H9 (cell line): ENCODE measurements around the gene BPIFB6. TPM values are rescaled to one million over a fixed set of nuclear protein-coding genes. Genes with fewer than 3 reads are reported as not detected.

Experiments used
- DNase-seq: peaks from one replicate; pipeline ENCODE4 v3.0.0-alpha.2; 2017
- H2AFZ ChIP-seq: one replicate; pipeline ENCODE4 v1.6.1; 2013; ENCODE audit warnings: mild to moderate bottlenecking, low read length, control low read depth, moderate library complexity
- H2AK5ac ChIP-seq: 2 replicates; pipeline ENCODE4 v1.6.1; 2013; ENCODE audit warnings: low read length, control low read depth, mixed read lengths; ENCODE audit not compliant: insufficient read length
- H2BK120ac ChIP-seq: one replicate; pipeline ENCODE4 v1.6.1; 2013; ENCODE audit warnings: low read depth, mild to moderate bottlenecking, low read length, control low read depth, inconsistent platforms; ENCODE audit not compliant: poor library complexity, severe bottlenecking
- H2BK12ac ChIP-seq: 2 replicates; pipeline ENCODE4 v1.6.1; 2013; ENCODE audit warnings: low read length, control low read depth, mixed read lengths, low read depth; ENCODE audit not compliant: insufficient read length
- H2BK15ac ChIP-seq: 2 replicates; pipeline ENCODE4 v1.6.1; 2013; ENCODE audit warnings: low read depth, low read length, control low read depth
- H2BK20ac ChIP-seq: one replicate; pipeline ENCODE4 v1.6.1; 2013; ENCODE audit warnings: low read depth, mild to moderate bottlenecking, low read length, control low read depth, inconsistent platforms; ENCODE audit not compliant: poor library complexity, severe bottlenecking
- H2BK5ac ChIP-seq: 2 replicates; pipeline ENCODE4 v1.6.1; 2013; ENCODE audit warnings: low read length, control low read depth, mixed read lengths; ENCODE audit not compliant: insufficient read length
- H3K14ac ChIP-seq: 2 replicates; pipeline ENCODE4 v1.6.1; 2013; ENCODE audit warnings: low read length, control low read depth; ENCODE audit not compliant: insufficient read depth
- H3K18ac ChIP-seq: 2 replicates; pipeline ENCODE4 v1.6.1; 2013; ENCODE audit warnings: low read depth, mild to moderate bottlenecking, mixed read lengths, low read length, control low read depth; ENCODE audit not compliant: insufficient read length
- H3K23ac ChIP-seq: 2 replicates; pipeline ENCODE4 v1.6.1; 2013; ENCODE audit warnings: low read length, control low read depth, mixed read lengths, low read depth; ENCODE audit not compliant: insufficient read length
- H3K23me2 ChIP-seq: 2 replicates; pipeline ENCODE4 v1.6.1; 2013; ENCODE audit warnings: low read depth, mild to moderate bottlenecking, mixed read lengths, low read length, control low read depth; ENCODE audit not compliant: insufficient read length, poor library complexity, severe bottlenecking
- H3K27ac ChIP-seq: 2 replicates; pipeline ENCODE4 v1.5.1; 2013; ENCODE audit warnings: low read length, control low read depth, mixed read lengths, low read depth; ENCODE audit not compliant: insufficient read length
- H3K27me3 ChIP-seq: 2 replicates; pipeline ENCODE4 v1.6.1; 2013; ENCODE audit warnings: low read length, control low read depth, inconsistent platforms; ENCODE audit not compliant: insufficient read depth
- H3K4ac ChIP-seq: 2 replicates; pipeline ENCODE4 v1.6.1; 2013; ENCODE audit warnings: low read depth, mild to moderate bottlenecking, control low read depth, inconsistent platforms, low read length, moderate library complexity
- H3K4me1 ChIP-seq: 2 replicates; pipeline ENCODE4 v1.6.1; 2013; ENCODE audit warnings: low read length, control low read depth, inconsistent platforms; ENCODE audit not compliant: insufficient read depth
- H3K4me2 ChIP-seq: 2 replicates; pipeline ENCODE4 v1.6.1; 2013; ENCODE audit warnings: low read length, control low read depth, mixed read lengths; ENCODE audit not compliant: insufficient read length, insufficient read depth
- H3K56ac ChIP-seq: 2 replicates; pipeline ENCODE4 v1.6.1; 2013; ENCODE audit warnings: low read depth, mild to moderate bottlenecking, mixed read lengths, low read length, control low read depth; ENCODE audit not compliant: insufficient read length
- H3K79me1 ChIP-seq: 2 replicates; pipeline ENCODE4 v1.6.1; 2013; ENCODE audit warnings: low read depth, mild to moderate bottlenecking, moderate library complexity, low read length, control low read depth, inconsistent platforms; ENCODE audit not compliant: insufficient read depth, poor library complexity, severe bottlenecking
- H3K79me2 ChIP-seq: 2 replicates; pipeline ENCODE4 v1.6.1; 2013; ENCODE audit warnings: low read length, control low read depth, inconsistent platforms; ENCODE audit not compliant: insufficient read depth
- H3K9ac ChIP-seq: 2 replicates; pipeline ENCODE4 v1.6.1; 2013; ENCODE audit warnings: low read length, control low read depth, mixed read lengths; ENCODE audit not compliant: insufficient read length; ENCODE audit errors: extremely low read depth
- H3K9me3 ChIP-seq: one replicate; pipeline ENCODE4 v1.6.1; 2013; ENCODE audit warnings: low read depth, low read length, inconsistent platforms; ENCODE audit not compliant: control insufficient read depth
- H3T11ph ChIP-seq: one replicate; pipeline ENCODE4 v1.6.1; 2013; ENCODE audit warnings: mild to moderate bottlenecking, low read length, control low read depth, inconsistent platforms
- H4K20me1 ChIP-seq: one replicate; pipeline ENCODE4 v1.6.1; 2013; ENCODE audit not compliant: control insufficient read depth, insufficient read length, insufficient read depth
- H4K5ac ChIP-seq: 2 replicates; pipeline ENCODE4 v1.6.1; 2013; ENCODE audit warnings: low read depth, mild to moderate bottlenecking, mixed read lengths, low read length, control low read depth; ENCODE audit not compliant: insufficient read length
- H4K8ac ChIP-seq: replicated peaks from 2 replicates; pipeline ENCODE4 v1.6.1; 2013; ENCODE audit warnings: low read length, control low read depth, mixed read lengths, low read depth; ENCODE audit not compliant: insufficient read length
- H4K91ac ChIP-seq: 2 replicates; pipeline ENCODE4 v1.6.1; 2013; ENCODE audit warnings: low read depth, mild to moderate bottlenecking, moderate library complexity, mixed read lengths, low read length, control low read depth; ENCODE audit not compliant: insufficient read length
- H3K27ac Mint-ChIP-seq, 3 experiments: 2 replicates in 2 of 3; 3 replicates in 1 of 3; pipeline ENCODE4 v1.8.0; 2020 to 2021; ENCODE audit warnings: mixed read lengths in 3 of 3, mild to moderate bottlenecking in 1 of 3, moderate library complexity in 1 of 3
- H3K27me3 Mint-ChIP-seq: 2 replicates; pipeline ENCODE4 v1.8.0; 2021; ENCODE audit warnings: low read depth, mild to moderate bottlenecking, moderate library complexity, mixed read lengths
- H3K36me3 Mint-ChIP-seq, 3 experiments: 2 replicates in 2 of 3; 3 replicates in 1 of 3; pipeline ENCODE4 v1.8.0; 2020 to 2021; ENCODE audit warnings: low read depth in 3 of 3, mixed read lengths in 3 of 3; ENCODE audit not compliant: insufficient read depth in 1 of 3
- H3K4me1 Mint-ChIP-seq, 2 experiments: 2 replicates each; pipeline ENCODE4 v1.8.0; 2020; ENCODE audit warnings: mixed read lengths in 2 of 2
- H3K4me3 Mint-ChIP-seq, 2 experiments: 2 replicates in 1 of 2; 3 replicates in 1 of 2; pipeline ENCODE4 v1.8.0; 2020 to 2021; ENCODE audit warnings: mild to moderate bottlenecking in 2 of 2, mixed read lengths in 2 of 2, moderate library complexity in 1 of 2
- H3K9me3 Mint-ChIP-seq, 2 experiments: 2 replicates in 1 of 2; 3 replicates in 1 of 2; pipeline ENCODE4 v1.8.0; 2020; ENCODE audit warnings: mild to moderate bottlenecking in 2 of 2, mixed read lengths in 2 of 2, moderate library complexity in 1 of 2
- CTCF ChIP-seq: fragments of 200-600 bp; sonication (generic); conservative IDR thresholded peaks from 3 replicates; pipeline ENCODE4 v1.8.0; 2021; ENCODE audit warnings: antibody characterized with exemption, mild to moderate bottlenecking
- WGBS: extraction: QIAGEN DNeasy Blood & Tissue Kit; methylation state at CpG from one replicate; pipeline ENCODE4 v1.1.7; 2013; ENCODE audit warnings: missing lambda C conversion rate, low lambda C conversion rate, mixed read lengths; ENCODE audit not compliant: insufficient read length; ENCODE audit errors: extremely low coverage; 5-methylcytosine and 5-hydroxymethylcytosine counted together
- total RNA-seq: library from RNA; stranded (reverse); gene quantifications from 2 replicates; pipeline ENCODE4 v1.2.1, GENCODE V29; 2021

BPIFB6 gene
- total RNA-seq, 1 experiment from 2014 or later = not detected

DNA sequence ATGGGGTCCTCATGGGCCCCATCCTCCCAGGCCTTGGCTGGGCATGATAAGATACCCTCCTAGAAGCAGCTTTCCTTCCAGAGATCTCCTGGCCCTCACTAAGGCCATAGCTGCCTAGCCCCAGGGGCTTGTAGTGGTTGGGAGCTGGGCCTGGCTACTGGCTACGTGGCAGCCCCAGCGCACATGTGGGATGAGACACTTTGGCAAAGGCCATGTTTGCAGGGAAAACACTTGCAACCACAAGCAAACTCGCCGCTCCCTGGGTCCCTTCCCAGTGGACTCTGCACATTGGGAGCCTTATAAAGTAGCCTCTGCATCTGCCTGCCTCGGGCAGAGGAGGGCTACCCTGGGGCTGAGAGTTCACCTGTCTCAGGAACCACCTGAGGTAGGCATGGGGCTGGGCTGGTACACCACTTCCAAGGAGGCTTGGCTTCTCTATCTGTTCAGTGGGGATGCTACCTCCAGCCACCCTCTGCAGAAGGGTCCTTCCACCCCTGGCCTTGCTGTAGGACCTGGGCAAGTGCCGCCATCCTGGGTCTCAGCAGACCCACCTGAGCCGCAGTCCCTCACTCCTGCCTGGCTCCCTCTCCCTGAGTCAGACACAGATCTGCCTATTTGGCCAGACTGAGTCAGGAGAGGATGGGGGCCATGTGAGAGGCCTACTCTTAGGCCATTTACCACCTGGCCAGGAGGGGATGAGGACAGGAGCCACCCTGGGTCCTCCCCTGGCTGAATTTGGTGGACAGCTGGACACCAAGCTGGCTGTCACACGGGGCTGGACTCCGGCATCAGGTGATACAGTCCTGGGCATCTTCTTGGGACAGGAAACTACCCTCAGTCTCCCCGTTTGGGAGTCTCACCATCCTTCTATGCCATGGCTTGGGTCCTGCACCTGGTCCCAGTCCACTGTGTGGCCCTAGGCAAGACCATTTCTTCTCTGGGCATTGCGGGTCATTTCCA lies 23.8 kb upstream of the BPIFB6 start, which contains the start of gene BPIFB2:
TSS of gene BPIFB2 (plus strand) at position 329 of the 960 bp plus-strand sequence. CDS start 871 bp downstream, outside the sequence.
- no peak within 1 kb of the TSS for H2BK5ac ChIP-seq
- peaks cover 0 to 4% (median 0%) of the 10 kb centered on the region in 3 experiments; a peak in 3 of 7 replicates for H3K36me3 Mint-ChIP-seq
- H2BK12ac ChIP-seq = no peak within 1 kb of the TSS
- no peak within 1 kb of the TSS; a peak in 1 of 7 replicates for H3K27ac Mint-ChIP-seq
- no peaks in the 10 kb centered on the region for H3K27me3 ChIP-seq
- H3K14ac ChIP-seq = no peak within 1 kb of the TSS
- H3K23ac ChIP-seq = no peak within 1 kb of the TSS
- no peaks in the 10 kb centered on the region for H3K4me1 Mint-ChIP-seq
- no peaks in the 10 kb centered on the region for H3K79me2 ChIP-seq
- H3K4me1 ChIP-seq = no peaks in the 10 kb centered on the region
- no peak within 1 kb of the TSS for H2AK5ac ChIP-seq
- no peak within 1 kb of the TSS for H3K56ac ChIP-seq
- H3K27ac ChIP-seq = no peak within 1 kb of the TSS
- no peaks in the 10 kb centered on the region for H3K23me2 ChIP-seq
- H2BK15ac ChIP-seq = no peak within 1 kb of the TSS
- no peaks in the 10 kb centered on the region for H4K20me1 ChIP-seq
- H2BK120ac ChIP-seq = no peak within 1 kb of the TSS
- no peak within 1 kb of the TSS for H3K18ac ChIP-seq
- no peaks in the 10 kb centered on the region for H3K9me3 ChIP-seq
- H3T11ph ChIP-seq = no peak within 1 kb of the TSS
- peaks cover 5% of the 10 kb centered on the region in 2 experiments; a peak in 3 of 5 replicates for H3K9me3 Mint-ChIP-seq
- peaks cover 2% of the 10 kb centered on the region for H3K27me3 Mint-ChIP-seq
- no peak within 1 kb of the TSS for H2AFZ ChIP-seq
- DNase-seq = no peak
- no peaks in the 10 kb centered on the region for H3K79me1 ChIP-seq
- no peak within 1 kb of the TSS for H4K91ac ChIP-seq
- no peak within 1 kb of the TSS for H3K4me2 ChIP-seq
- TF ChIP-seq CTCF = no peak
- no peak within 1 kb of the TSS for H4K5ac ChIP-seq
- WGBS = no CpG with 5 or more reads among the region's 11 CpGs
- H3K9ac ChIP-seq = no peak within 1 kb of the TSS
- no peak within 1 kb of the TSS for H3K4ac ChIP-seq
- no peak within 1 kb of the TSS for H2BK20ac ChIP-seq
- H3K4me3 Mint-ChIP-seq = no peak within 1 kb of the TSS
- no peak within 1 kb of the TSS for H4K8ac ChIP-seq
